Measurements from ENCODE around the gene ATP6V0C. TPM values are rescaled to one million over a fixed set of nuclear protein-coding genes. Genes with fewer than 3 reads are reported as not detected.
A peak's percentile ranks its signal among the peaks of the same experiment; 100 is the strongest.

Gene ATP6V0C
- total RNA-seq, 1 experiment from 2014 or later = 212 TPM

DNA sequence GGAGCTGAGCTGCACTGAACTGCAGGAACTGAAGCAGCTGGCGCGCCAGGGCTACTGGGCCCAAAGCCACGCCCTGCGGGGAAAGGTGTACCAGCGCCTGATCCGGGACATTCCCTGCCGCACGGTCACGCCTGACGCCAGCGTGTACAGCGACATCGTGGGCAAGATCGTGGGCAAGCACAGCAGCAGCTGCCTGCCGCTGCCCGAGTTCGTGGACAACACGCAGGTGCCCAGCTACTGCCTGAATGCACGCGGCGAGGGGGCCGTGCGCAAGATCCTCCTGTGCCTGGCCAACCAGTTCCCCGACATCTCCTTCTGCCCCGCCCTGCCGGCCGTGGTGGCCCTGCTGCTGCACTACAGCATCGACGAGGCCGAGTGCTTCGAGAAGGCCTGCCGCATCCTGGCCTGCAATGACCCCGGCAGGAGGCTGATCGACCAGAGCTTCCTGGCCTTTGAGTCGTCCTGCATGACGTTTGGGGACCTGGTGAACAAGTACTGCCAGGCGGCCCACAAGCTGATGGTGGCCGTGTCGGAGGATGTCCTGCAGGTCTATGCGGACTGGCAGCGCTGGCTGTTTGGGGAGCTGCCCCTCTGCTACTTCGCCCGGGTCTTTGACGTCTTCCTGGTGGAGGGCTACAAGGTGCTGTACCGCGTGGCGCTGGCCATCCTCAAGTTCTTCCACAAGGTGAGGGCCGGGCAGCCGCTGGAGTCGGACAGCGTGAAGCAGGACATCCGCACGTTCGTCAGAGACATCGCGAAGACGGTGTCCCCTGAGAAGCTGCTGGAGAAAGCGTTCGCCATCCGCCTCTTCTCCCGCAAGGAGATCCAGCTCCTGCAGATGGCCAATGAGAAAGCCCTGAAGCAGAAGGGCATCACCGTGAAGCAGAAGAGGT, 17.3 kb upstream of the ATP6V0C start (continued):
- TF ChIP-seq, protein P1, sequence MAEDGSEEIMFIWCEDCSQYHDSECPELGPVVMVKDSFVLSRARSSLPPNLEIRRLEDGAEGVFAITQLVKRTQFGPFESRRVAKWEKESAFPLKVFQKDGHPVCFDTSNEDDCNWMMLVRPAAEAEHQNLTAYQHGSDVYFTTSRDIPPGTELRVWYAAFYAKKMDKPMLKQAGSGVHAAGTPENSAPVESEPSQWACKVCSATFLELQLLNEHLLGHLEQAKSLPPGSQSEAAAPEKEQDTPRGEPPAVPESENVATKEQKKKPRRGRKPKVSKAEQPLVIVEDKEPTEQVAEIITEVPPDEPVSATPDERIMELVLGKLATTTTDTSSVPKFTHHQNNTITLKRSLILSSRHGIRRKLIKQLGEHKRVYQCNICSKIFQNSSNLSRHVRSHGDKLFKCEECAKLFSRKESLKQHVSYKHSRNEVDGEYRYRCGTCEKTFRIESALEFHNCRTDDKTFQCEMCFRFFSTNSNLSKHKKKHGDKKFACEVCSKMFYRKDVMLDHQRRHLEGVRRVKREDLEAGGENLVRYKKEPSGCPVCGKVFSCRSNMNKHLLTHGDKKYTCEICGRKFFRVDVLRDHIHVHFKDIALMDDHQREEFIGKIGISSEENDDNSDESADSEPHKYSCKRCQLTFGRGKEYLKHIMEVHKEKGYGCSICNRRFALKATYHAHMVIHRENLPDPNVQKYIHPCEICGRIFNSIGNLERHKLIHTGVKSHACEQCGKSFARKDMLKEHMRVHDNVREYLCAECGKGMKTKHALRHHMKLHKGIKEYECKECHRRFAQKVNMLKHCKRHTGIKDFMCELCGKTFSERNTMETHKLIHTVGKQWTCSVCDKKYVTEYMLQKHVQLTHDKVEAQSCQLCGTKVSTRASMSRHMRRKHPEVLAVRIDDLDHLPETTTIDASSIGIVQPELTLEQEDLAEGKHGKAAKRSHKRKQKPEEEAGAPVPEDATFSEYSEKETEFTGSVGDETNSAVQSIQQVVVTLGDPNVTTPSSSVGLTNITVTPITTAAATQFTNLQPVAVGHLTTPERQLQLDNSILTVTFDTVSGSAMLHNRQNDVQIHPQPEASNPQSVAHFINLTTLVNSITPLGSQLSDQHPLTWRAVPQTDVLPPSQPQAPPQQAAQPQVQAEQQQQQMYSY (CRISPR knock-in tag; IDR thresholded peaks at IDR 0.05) = no peak
- TF ChIP-seq, protein P2, sequence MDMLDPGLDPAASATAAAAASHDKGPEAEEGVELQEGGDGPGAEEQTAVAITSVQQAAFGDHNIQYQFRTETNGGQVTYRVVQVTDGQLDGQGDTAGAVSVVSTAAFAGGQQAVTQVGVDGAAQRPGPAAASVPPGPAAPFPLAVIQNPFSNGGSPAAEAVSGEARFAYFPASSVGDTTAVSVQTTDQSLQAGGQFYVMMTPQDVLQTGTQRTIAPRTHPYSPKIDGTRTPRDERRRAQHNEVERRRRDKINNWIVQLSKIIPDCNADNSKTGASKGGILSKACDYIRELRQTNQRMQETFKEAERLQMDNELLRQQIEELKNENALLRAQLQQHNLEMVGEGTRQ (CRISPR knock-in tag; IDR thresholded peaks at IDR 0.05) = no peak
- TF ChIP-seq, protein P3, sequence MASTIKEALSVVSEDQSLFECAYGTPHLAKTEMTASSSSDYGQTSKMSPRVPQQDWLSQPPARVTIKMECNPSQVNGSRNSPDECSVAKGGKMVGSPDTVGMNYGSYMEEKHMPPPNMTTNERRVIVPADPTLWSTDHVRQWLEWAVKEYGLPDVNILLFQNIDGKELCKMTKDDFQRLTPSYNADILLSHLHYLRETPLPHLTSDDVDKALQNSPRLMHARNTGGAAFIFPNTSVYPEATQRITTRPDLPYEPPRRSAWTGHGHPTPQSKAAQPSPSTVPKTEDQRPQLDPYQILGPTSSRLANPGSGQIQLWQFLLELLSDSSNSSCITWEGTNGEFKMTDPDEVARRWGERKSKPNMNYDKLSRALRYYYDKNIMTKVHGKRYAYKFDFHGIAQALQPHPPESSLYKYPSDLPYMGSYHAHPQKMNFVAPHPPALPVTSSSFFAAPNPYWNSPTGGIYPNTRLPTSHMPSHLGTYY (CRISPR knock-in tag; IDR thresholded peaks at IDR 0.05) = no peak
- TF ChIP-seq GTF2I (CRISPR knock-in tag; conservative IDR thresholded peaks at IDR 0.05) (no peak), SP1 (CRISPR knock-in tag; conservative IDR thresholded peaks at IDR 0.05) (no peak)

DNA sequence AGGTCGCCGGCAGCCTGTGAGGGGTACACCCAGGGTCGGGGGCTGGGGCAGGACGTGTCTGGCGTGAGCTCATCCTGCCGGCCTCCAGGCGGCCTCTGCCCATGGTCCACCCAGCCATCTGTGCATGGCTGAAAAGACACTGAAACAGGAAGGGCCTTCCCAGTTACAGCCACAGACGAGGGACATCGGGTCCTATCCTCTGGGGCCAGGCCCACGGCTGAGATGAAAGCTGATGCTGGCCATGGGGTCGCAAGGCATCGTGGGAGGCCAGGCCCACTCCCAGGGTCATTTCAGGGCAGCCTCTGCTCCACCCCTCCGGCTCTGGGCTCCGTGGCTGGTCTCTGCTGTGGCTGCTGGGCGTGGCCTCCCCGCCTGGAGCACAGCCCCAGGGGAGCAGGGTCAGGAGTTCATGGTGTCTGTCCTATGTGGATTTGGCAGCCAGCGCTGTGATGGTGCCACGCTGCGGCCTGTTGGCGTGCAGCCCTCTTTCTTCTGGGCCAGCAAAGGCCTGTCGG, 16.6 kb upstream of the ATP6V0C start:
- no peak overlapping the region for H3K4me3 Mint-ChIP-seq
- H3K36me3 Mint-ChIP-seq = peaks cover 5% of the 10 kb centered on the region
- H3K27me3 Mint-ChIP-seq (ENCODE audit: low read depth) = no peaks in the 10 kb centered on the region
- peak overlapping the region; percentile 16; the same call in 1 of the 2 replicates for H3K27ac Mint-ChIP-seq
- DNase-seq (ENCODE audit: low spot score) = no peak
- H3K9me3 Mint-ChIP-seq = no peaks in the 10 kb centered on the region
- H3K4me1 Mint-ChIP-seq = peaks cover 4% of the 10 kb centered on the region
- no peak for TF ChIP-seq FOXJ3 (CRISPR knock-in tag; IDR thresholded peaks at IDR 0.05; ENCODE audit: borderline replicate concordance)
- no peak for TF ChIP-seq GABPB1 (CRISPR knock-in tag; IDR thresholded peaks at IDR 0.05)
- TF ChIP-seq JAZF1 (CRISPR knock-in tag; IDR thresholded peaks at IDR 0.05) = no peak
- TF ChIP-seq KAT7 (CRISPR knock-in tag; IDR thresholded peaks at IDR 0.05; ENCODE audit: borderline replicate concordance) = no peak
- no peak for TF ChIP-seq TP53 (CRISPR knock-in tag; IDR thresholded peaks at IDR 0.05)
- TF ChIP-seq GRHL2 (CRISPR knock-in tag; IDR thresholded peaks at IDR 0.05; ENCODE audit: insufficient replicate concordance, severe bottlenecking) = no peak
- TF ChIP-seq, protein P4, sequence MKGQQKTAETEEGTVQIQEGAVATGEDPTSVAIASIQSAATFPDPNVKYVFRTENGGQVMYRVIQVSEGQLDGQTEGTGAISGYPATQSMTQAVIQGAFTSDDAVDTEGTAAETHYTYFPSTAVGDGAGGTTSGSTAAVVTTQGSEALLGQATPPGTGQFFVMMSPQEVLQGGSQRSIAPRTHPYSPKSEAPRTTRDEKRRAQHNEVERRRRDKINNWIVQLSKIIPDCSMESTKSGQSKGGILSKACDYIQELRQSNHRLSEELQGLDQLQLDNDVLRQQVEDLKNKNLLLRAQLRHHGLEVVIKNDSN (CRISPR knock-in tag; IDR thresholded peaks at IDR 0.05) = no peak
- TF ChIP-seq, protein P5, sequence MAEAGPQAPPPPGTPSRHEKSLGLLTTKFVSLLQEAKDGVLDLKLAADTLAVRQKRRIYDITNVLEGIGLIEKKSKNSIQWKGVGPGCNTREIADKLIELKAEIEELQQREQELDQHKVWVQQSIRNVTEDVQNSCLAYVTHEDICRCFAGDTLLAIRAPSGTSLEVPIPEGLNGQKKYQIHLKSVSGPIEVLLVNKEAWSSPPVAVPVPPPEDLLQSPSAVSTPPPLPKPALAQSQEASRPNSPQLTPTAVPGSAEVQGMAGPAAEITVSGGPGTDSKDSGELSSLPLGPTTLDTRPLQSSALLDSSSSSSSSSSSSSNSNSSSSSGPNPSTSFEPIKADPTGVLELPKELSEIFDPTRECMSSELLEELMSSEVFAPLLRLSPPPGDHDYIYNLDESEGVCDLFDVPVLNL (CRISPR knock-in tag; IDR thresholded peaks at IDR 0.05; ENCODE audit: borderline replicate concordance, low read depth) = no peak
- TF ChIP-seq, protein P6, sequence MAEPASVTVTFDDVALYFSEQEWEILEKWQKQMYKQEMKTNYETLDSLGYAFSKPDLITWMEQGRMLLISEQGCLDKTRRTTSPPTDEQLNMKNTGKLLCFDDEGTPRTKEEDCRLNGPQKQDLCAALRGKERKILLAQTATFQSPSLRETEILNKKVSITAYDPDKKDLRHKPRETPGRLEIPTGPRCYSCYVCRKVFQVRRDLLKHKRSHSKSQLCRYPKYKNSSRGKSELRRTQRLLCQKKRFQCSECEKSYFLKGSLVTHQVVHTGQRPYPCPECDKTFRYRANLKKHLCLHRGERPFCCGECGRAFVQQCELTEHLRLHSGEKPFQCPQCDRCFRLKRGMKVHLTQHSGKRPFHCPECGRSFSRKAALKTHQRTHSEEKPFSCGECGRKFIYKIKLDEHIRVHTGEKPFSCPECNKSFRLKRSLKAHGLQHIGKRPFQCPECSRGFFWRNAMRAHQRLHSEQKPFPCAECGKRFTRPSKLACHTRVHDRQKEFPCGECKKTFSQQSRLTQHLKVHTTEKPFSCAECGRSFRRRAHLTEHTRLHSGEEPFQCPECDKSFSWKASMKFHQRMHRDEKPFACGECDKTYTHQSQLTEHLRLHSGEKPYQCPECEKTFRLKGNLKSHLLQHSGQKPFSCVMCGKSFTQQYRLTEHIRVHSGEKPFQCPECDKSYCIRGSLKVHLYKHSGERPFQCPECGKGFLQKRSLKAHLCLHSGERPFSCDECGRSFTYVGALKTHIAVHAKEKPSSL (CRISPR knock-in tag; conservative IDR thresholded peaks at IDR 0.05) = no peak
- TF ChIP-seq, protein P7, sequence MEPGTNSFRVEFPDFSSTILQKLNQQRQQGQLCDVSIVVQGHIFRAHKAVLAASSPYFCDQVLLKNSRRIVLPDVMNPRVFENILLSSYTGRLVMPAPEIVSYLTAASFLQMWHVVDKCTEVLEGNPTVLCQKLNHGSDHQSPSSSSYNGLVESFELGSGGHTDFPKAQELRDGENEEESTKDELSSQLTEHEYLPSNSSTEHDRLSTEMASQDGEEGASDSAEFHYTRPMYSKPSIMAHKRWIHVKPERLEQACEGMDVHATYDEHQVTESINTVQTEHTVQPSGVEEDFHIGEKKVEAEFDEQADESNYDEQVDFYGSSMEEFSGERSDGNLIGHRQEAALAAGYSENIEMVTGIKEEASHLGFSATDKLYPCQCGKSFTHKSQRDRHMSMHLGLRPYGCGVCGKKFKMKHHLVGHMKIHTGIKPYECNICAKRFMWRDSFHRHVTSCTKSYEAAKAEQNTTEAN (CRISPR knock-in tag; IDR thresholded peaks at IDR 0.05) = no peak
- TF ChIP-seq, protein P8, sequence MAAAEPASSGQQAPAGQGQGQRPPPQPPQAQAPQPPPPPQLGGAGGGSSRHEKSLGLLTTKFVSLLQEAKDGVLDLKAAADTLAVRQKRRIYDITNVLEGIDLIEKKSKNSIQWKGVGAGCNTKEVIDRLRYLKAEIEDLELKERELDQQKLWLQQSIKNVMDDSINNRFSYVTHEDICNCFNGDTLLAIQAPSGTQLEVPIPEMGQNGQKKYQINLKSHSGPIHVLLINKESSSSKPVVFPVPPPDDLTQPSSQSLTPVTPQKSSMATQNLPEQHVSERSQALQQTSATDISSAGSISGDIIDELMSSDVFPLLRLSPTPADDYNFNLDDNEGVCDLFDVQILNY (CRISPR knock-in tag; IDR thresholded peaks at IDR 0.05) = no peak
- no peak for TF ChIP-seq ZNF219 (CRISPR knock-in tag; IDR thresholded peaks at IDR 0.05; ENCODE audit: borderline replicate concordance)
- TF ChIP-seq, protein P9, sequence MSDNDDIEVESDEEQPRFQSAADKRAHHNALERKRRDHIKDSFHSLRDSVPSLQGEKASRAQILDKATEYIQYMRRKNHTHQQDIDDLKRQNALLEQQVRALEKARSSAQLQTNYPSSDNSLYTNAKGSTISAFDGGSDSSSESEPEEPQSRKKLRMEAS (CRISPR knock-in tag; IDR thresholded peaks at IDR 0.05) = no peak
- TF ChIP-seq, protein P10, sequence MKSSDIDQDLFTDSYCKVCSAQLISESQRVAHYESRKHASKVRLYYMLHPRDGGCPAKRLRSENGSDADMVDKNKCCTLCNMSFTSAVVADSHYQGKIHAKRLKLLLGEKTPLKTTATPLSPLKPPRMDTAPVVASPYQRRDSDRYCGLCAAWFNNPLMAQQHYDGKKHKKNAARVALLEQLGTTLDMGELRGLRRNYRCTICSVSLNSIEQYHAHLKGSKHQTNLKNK (CRISPR knock-in tag; IDR thresholded peaks at IDR 0.05) = no peak
- ChIA-PET POLR2A (no interaction called here), CTCF (interaction anchor here (1.1 kb wide), 1 partner anchor 20 kb away, joined by 3 read pairs; no protein-coding TSS in a partner anchor)
- no peak for ATAC-seq
